COLO829 (cell line): ENCODE measurements around the gene C10orf105.

ENCODE experiments used
- DNase-seq: peaks from one replicate; pipeline ENCODE4 v3.0.0; 2012; ENCODE audit warnings: low spot score

C10orf105 gene

DNA sequence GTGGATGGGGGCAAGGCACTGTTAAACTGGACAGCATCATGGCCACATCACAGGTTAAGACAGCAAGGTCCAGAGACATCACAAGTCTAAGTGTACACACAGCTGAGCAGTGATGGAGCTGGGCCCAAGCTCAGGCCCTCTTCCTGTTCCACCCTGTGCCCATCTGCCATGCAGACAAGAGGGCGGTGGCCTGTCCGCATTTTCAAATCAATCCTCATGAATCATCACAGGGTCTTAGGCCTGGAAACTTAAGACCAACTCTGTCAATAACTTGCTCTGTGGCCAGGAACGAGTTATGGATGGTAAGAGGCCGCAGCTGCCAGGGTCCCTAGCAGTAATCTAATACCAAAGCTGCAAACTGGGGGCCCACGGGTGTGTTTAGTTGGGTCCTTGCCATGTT lies 3.2 kb downstream of the C10orf105 start:
- no peak for DNase-seq

GRCh38 chr10:71715860-71716259 lies 3.7 kb downstream of the C10orf105 start:
- no peak for DNase-seq

- DNase-seq: no peak
Measured at GRCh38 chr10:71715026-71715425, 4.6 kb downstream of the C10orf105 start.

DNA sequence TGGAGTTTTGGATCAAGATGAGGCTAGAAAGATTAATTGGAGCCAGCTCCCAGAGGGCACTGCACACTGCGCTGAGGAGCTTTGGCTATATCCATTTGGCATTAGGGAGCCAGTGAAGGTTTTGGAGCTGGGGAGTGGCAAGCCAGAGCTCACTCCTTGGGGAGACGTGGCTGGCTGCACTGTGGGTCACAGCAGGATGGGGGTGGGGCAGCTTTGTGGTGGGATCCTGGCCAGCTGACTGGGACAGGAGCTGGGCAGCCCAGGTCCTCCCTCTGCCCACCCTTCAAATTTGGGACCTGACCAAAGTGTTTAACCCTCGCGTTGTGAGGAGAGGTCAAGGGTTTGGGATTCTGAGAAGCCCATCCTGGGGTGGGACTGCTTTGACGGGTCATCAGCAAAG lies 5.0 kb downstream of the C10orf105 start:
- no peak for DNase-seq

- DNase-seq: no peak
Measured at GRCh38 chr10:71714031-71714410, 5.6 kb downstream of the C10orf105 start.

DNA sequence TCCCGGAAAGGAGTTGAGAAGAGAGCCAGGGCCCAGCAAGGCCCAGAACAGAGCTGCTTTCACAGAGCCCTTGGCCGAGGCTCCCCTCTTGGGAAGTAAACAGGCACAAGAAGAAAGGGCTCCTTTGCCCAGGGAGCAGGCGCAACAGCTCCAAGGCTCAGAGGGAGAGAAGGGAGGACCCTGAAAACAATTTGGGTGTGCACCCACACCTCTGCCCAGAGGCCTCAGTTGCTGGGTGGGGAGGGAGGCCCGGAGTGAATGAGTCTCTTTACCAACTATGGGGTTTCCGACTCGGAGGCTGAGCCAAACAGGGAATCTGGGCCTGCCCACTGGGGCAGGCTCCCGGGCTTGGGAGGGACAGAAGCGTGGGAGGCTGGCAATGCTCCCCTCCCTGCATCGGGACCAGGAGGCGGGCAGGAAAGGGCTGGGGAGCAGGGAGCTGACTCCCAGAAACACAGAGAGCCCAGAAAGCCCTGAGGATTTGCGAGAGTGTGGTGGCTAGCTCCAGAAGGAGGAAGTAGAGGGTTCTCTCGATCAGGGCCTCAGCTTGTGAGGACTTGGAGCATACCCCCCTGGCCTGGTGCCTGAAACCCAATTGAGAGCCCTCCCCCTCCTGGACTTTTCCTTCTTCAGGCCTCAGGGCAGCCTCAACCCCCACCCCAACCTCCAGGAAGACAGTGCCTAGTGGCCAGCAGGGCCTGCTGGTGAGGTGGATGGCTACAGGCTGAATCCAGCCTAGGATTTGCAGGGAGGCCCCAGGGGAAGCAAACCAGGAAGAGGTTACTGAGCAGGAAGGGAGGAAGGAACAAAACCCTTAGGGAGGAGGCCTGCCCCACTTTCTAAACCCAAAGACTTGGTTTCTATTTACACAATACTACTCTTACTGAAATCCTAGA lies 6.2 kb downstream of the C10orf105 start:
- peak; percentile 35 for DNase-seq

GRCh38 chr10:71712572-71713134 lies 6.9 kb downstream of the C10orf105 start:
- DNase-seq: no peak

DNA sequence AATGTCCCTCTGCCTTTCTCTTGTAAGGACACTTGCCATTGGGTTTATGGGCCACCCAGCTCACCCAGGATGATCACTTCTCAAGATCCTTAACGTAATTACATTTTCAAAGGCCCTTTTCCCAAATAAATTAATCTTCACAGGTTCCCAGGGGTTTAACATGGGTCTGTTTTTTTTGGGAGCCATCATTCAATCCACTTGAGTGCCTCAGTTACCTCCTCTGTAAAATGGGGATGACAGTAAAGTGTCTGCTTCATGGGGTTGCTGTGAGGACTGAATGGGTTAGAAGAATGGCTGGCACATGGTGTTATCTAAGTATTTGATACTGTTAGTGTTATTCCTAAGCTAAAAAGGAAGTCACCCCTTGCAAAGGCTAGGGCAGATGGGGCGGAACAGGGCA lies 7.4 kb downstream of the C10orf105 start:
- DNase-seq: no peak

DNA sequence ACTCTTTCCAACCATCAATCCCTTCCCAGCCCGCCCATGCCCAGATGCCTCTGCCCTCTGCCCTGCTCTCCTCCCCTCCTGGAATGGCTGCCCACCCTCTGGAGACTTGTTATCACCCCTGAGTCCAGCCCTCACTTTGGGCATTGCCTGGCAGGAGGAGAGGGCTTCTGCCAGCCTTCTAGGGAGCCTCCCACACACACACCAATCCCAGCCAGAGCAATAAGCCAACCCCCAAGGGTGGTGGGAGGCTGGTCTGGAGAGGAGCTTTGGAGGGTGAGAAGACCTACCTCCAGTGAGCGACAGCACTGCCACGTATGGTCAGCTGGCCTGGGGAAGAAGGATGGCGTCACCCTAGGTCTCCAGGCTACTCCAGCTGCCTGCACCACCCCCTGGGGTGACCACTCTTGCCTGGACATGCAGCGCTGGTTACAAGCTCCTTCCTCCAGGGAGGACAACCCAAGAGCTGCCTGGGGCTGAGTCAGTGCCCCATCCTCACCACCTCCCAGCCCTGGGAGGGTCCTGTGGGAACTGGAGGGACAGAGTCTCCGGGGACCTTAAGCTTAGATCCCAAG lies 8.4 kb downstream of the C10orf105 start:
- no peak for DNase-seq

- DNase-seq: no peak
Measured at GRCh38 chr10:71710519-71710918, 9.1 kb downstream of the C10orf105 start.

DNA sequence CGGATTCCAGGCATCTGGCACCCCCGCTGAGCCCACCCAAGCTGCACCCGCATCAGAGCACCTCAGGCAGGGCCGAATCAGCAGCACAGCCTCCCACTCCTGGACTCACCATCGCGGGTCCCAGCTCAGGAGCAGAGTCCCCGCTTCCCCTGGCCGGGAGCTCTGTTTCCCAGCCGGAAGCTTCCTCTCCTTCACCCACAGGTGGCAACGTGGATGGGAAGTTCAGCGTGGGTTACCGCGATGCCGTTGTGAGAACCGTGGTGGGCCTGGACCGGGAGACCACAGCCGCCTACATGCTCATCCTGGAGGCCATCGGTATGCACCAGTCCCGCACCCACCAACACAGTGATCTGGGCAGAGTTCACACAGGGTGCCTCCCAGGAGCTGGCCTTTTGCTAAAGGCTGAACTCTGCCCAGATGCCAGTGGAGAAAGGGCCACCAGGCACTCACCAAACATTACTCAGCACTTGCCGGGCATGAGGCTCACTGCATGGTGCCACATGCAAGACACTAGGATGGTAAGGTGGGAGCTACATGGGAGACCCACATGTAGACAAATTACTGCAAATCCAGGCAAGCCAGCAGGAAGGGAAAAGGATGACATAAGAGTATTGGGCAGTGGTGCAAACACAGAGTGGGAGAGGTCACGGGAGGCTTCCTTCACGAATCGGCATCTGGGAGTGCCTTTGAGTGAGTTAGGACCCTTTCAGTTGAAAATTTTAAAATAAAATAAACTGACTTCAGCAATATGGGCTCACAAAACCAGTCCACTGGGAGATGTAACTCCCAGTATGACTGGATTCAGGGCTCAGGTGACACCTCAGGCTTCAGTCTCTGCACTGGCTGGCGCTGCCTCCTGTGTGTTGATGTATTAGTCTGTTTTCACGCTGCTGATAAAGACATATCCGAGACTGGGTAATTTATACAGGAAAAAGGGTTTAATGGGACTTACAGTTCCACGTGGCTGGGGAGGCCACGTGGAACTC lies 10.4 kb downstream of the C10orf105 start:
- DNase-seq: no peak

- no peak for DNase-seq
Measured at GRCh38 chr10:71708301-71708703, 11.3 kb downstream of the C10orf105 start.

GRCh38 chr10:71707240-71707789 lies 12.3 kb downstream of the C10orf105 start:
- no peak for DNase-seq

DNA sequence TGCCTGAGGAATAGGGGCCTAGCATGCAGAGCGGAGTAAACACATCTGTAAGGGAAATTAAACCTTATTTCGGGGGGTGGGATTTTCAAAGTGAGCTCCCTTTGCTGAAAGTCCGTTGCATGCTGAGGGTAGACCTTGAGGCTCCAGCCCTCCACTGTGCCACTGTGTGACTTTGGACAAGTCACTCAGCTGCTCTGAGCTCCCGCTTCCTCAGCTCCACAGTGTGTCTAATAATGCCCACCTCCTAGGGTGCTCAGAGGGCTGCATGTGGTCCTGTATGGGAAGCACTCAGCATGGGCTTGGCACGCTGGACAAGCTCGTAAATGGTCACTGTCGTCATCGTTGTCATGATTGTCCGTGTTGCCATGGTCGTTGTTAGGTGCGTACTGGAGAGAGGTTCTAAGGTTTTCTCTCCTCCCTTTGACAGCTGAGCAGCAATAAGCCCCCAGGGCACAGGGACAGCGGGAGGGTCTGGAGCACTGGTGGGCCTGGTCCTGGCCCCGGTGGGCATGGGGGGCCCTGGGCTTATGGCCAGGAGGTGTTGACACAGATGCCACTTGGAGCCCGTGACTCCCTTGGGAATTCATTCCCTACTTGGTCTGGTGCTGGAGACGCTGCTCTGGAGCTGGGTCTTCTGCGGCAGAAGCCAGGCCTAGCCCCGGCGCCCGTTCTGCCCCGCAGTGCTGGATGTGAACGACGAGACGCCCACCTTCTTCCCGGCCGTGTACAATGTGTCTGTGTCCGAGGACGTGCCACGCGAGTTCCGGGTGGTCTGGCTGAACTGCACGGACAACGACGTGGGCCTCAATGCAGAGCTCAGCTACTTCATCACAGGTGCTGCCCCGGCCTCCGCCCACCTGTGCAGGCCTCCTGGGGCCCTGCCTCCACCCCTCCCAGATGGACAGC lies 13.1 kb downstream of the C10orf105 start:
- no peak for DNase-seq

- no peak for DNase-seq
Measured at GRCh38 chr10:71705582-71705981, 14.0 kb downstream of the C10orf105 start.

DNA sequence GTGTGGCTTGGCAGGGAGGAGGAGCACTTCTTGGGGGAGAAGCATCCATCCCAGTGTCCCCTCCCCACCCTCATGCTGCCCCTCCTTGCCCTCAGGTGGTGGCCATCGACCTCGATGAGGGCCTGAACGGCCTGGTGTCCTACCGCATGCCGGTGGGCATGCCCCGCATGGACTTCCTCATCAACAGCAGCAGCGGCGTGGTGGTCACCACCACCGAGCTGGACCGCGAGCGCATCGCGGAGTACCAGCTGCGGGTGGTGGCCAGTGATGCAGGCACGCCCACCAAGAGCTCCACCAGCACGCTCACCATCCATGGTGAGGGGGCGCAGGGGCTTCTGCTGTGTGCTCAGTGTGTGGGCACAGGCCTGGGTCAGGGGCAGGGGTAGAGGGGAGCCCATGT lies 14.8 kb downstream of the C10orf105 start:
- no peak for DNase-seq

DNA sequence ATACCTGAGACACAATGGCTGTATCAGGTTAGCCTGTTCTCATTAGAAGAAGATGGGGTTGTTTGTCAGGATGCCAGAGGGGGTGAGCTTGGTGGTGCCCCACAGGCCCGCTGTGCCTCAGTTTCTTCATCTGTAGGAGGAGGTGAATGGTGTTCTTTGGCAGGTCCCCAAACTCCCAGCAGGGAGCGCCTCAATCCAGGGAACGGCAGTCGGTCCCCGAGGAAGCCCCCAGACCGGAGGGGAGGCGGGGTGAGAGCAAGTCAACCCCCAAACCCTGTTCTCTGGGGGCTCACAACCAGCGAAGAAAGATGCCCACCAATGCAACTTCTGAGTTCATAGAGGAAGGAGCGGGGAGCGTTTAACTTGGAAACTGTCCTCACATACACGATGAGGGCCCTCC lies 16.0 kb downstream of the C10orf105 start:
- DNase-seq: no peak

DNA sequence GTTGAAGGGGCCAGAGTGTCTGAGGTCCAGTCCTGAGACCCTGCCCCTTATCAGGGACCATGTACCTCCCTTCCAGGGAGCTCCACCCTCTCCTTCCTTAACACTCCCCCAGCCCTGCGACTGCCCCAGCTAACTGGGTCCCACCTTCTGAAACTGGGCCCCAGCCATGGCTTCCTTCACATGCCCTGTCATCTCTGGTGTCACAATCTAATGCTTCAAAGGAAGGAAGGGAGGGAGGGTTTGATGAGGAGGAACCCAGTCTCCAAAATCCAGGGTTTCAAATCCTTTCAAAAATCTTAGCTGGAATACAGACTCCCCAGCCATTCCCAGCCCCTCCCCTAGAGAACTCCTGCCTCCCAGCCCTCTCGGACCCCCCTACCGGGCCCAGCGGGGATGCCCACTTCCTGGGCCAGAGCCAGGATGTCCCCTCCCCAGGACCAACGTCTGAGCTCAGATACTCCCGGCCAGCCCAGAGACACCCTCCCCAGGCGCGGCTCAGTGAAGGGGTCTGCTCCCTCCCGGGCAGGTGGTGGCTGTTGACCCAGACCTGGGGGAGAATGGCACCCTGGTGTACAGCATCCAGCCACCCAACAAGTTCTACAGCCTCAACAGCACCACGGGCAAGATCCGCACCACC lies 18.0 kb downstream of the C10orf105 start:
- no peak for DNase-seq

- no peak for DNase-seq
Measured at GRCh38 chr10:71700731-71701368, 18.7 kb downstream of the C10orf105 start.

DNA sequence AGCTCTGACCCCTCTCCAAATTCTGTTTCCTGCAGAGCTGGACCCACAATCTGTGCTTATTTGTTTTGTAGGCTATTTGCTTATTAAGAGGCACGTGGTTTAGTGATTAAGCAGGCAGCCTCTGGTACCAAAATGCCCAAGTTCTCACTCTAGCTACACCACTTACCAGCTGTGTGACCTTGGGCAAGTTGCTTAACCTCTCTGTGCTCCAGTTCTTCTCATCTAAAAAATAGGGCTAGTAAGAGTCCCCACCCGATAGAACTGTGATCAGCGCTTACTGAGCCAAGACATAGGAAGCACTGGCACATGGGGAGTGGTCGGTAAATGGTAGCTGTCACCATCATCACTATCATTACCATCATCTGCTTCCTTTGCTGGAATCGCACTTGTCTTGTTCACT lies 20.8 kb downstream of the C10orf105 start:
- DNase-seq: no peak
